KOPT-K1 (cell line): ENCODE results near the gene UNC5B.

Experiments
- H3K27ac ChIP-seq: fragments of 200-600 bp; sonication (generic); 2 replicates; pipeline ENCODE4 v1.5.1; 2016; ENCODE audit warnings: antibody characterized with exemption, mild to moderate bottlenecking, low read depth, low read length; ENCODE audit not compliant: poor library complexity, severe bottlenecking
- H3K36me3 ChIP-seq: fragments of 200-600 bp; sonication (generic); 2 replicates; pipeline ENCODE4 v1.5.1; 2017; ENCODE audit warnings: antibody characterized with exemption, mild to moderate bottlenecking, low read length, moderate library complexity; ENCODE audit not compliant: insufficient read depth
- H3K9me3 ChIP-seq: fragments of 200-600 bp; sonication (generic); 2 replicates; pipeline ENCODE4 v1.5.1; 2017; ENCODE audit warnings: antibody characterized with exemption, low read length, mild to moderate bottlenecking; ENCODE audit not compliant: insufficient read depth, poor library complexity, severe bottlenecking

The UNC5B gene

GRCh38 chr10:71301371-71301916 is 89.1 kb downstream of the UNC5B start:
- no peaks in the 10 kb centered on the region for H3K36me3 ChIP-seq
- no peaks in the 10 kb centered on the region for H3K9me3 ChIP-seq
- H3K27ac ChIP-seq = no peak overlapping the region

- Histone ChIP-seq H3K27ac (no peak overlapping the region), H3K36me3 (no peaks in the 10 kb centered on the region), H3K9me3 (no peaks in the 10 kb centered on the region)
Measured at GRCh38 chr10:71302451-71302850, 90.1 kb downstream of the UNC5B start.

GRCh38 chr10:71302874-71303568 is 90.7 kb downstream of the UNC5B start:
- Histone ChIP-seq H3K9me3 (no peaks in the 10 kb centered on the region), H3K36me3 (no peaks in the 10 kb centered on the region), H3K27ac (no peak overlapping the region)

GRCh38 chr10:71303569-71303907 is 91.2 kb downstream of the UNC5B start:
- Histone ChIP-seq H3K36me3 (no peaks in the 10 kb centered on the region), H3K9me3 (no peaks in the 10 kb centered on the region), H3K27ac (no peak overlapping the region)

- Histone ChIP-seq H3K27ac (no peak overlapping the region), H3K9me3 (no peaks in the 10 kb centered on the region), H3K36me3 (no peaks in the 10 kb centered on the region)
Measured at GRCh38 chr10:71304914-71305313, 92.5 kb downstream of the UNC5B start.

GRCh38 chr10:71306979-71307378 is 94.6 kb downstream of the UNC5B start:
- H3K9me3 ChIP-seq = no peaks in the 10 kb centered on the region
- no peaks in the 10 kb centered on the region for H3K36me3 ChIP-seq
- H3K27ac ChIP-seq = no peak overlapping the region

GRCh38 chr10:71307469-71308085 is 95.2 kb downstream of the UNC5B start:
- Histone ChIP-seq H3K36me3 (no peaks in the 10 kb centered on the region), H3K27ac (no peak overlapping the region), H3K9me3 (no peaks in the 10 kb centered on the region)

GRCh38 chr10:71308244-71308643 is 95.9 kb downstream of the UNC5B start:
- no peaks in the 10 kb centered on the region for H3K9me3 ChIP-seq
- no peak overlapping the region for H3K27ac ChIP-seq
- H3K36me3 ChIP-seq = no peaks in the 10 kb centered on the region

GRCh38 chr10:71308985-71309384 is 96.6 kb downstream of the UNC5B start:
- Histone ChIP-seq H3K27ac (no peak overlapping the region), H3K36me3 (no peaks in the 10 kb centered on the region), H3K9me3 (no peaks in the 10 kb centered on the region)

- H3K36me3 ChIP-seq = no peaks in the 10 kb centered on the region
- H3K9me3 ChIP-seq = no peaks in the 10 kb centered on the region
- H3K27ac ChIP-seq = no peak overlapping the region
Measured at GRCh38 chr10:71309919-71310318, 97.5 kb downstream of the UNC5B start.

- Histone ChIP-seq H3K36me3 (no peaks in the 10 kb centered on the region), H3K27ac (no peak overlapping the region), H3K9me3 (no peaks in the 10 kb centered on the region)
Measured at GRCh38 chr10:71312220-71312619, 99.8 kb downstream of the UNC5B start.

- no peak overlapping the region for H3K27ac ChIP-seq
- H3K9me3 ChIP-seq = no peaks in the 10 kb centered on the region
- H3K36me3 ChIP-seq = no peaks in the 10 kb centered on the region
Measured at GRCh38 chr10:71312811-71313789, 100.7 kb downstream of the UNC5B start.

- Histone ChIP-seq H3K27ac (no peak overlapping the region), H3K36me3 (no peaks in the 10 kb centered on the region)
Measured at GRCh38 chr10:71314028-71314693, 101.8 kb downstream of the UNC5B start.

GRCh38 chr10:71314694-71315225 is 102.4 kb downstream of the UNC5B start:
- Histone ChIP-seq H3K9me3 (no peaks in the 10 kb centered on the region), H3K36me3 (no peaks in the 10 kb centered on the region), H3K27ac (no peak overlapping the region)

More at GRCh38 chr10:71314028-71314693, 101.8 kb downstream of the UNC5B start:
- no peaks in the 10 kb centered on the region for H3K9me3 ChIP-seq
